Measurements from ENCODE around the gene IL20RB. TPM values are rescaled to one million over a fixed set of nuclear protein-coding genes. Genes with fewer than 3 reads are reported as not detected.

The IL20RB gene, protein sequence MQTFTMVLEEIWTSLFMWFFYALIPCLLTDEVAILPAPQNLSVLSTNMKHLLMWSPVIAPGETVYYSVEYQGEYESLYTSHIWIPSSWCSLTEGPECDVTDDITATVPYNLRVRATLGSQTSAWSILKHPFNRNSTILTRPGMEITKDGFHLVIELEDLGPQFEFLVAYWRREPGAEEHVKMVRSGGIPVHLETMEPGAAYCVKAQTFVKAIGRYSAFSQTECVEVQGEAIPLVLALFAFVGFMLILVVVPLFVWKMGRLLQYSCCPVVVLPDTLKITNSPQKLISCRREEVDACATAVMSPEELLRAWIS
- total RNA-seq: 0.60 and 1.7 TPM in 2 replicates

DNA sequence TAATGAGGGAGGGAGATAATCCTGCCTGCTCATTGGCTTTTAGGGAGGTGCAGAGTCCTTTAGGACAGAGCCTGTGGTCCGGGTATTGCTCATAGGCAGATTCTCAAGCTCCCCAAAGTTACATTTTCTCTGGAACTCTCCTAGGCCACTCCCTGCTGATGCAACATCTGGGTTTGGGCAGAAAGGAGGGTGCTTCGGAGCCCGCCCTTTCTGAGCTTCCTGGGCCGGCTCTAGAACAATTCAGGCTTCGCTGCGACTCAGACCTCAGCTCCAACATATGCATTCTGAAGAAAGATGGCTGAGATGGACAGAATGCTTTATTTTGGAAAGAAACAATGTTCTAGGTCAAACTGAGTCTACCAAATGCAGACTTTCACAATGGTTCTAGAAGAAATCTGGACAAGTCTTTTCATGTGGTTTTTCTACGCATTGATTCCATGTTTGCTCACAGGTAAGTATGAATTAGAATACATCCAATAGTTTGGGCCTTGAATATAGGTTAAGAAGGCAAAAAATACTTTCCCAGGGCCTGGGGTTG lies at the start of gene IL20RB:
TSS of gene IL20RB (plus strand) at position 233 of the 538 bp plus-strand sequence. CDS start at position 364, 131 bp downstream.
- no peak for DNase-seq

DNA sequence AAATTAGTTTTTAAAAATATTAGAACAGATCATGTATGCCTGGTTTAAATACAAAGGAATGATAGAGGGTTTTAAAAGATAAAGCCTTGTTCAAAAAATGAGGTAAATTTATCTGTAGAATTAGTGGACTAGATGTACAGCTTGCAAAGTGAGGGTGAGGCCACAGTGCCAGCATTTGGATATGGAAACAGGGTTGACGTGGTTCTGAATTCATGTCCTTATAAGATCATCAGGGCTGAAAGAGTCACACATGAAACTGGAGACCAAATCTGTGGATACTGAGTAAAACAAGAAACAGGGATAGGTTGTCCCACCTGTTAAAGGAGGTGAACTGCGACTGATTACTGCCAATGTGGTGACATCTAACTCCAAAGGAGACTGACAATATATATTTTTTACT lies 49.5 kb upstream of the IL20RB start:
- no peak for DNase-seq

DNA sequence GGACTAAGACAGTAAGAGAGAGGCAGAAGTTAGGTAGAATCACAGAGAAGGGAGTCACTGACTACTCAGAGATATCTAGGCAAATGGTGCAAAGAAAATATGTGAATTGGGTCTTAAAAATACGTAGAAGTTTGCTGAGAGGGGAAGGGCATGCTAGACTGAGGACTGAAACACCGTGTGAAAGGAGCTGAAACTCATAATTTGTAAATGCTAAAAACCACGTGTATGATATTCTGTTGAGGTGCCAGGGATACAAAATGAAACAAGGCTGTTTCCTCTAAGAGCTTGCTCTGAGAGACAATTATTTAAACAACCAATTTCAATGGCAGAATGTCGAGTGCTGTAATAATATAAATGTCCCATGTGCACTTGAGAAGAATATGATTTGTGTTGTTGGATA lies 48.6 kb upstream of the IL20RB start:
- DNase-seq: no peak

DNA sequence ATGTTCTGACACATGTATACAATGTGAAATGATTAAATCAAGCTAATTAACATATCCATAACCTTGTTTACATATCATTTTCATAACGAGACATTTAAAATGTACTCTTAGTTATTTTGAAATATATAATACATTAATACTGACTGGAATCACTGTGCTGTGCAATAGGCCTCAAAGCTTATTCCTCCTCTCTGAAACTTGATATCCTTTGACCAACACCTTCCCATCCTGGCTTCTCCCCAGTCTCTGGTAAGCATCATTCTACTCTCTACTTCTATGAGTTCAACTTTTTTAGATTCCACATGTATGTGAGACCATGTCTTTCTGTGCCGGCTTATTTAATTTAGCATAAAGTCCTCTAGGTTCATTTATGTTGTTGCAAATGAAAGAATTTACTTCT lies 47.1 kb upstream of the IL20RB start:
- no peak for DNase-seq

DNA sequence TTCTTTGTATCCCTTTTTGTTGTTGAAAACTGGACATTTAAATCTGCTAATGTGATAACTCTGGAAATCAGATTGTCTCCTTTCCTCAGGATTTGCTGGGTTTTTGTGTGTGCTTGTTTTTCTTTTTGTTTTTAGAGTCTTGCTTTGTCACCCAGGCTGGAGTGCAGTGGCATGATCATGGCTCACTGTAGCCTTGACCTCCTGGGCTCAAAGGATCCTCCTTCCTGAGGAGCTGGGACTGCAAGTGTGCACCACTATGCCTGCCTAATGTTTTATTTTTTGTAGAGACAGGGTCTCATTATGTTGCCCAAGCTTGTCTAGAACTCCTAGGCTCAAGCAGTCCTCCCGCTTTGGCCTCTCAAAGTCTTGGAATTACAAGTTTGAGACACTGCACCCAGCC lies 44.6 kb upstream of the IL20RB start:
- no peak for DNase-seq

DNA sequence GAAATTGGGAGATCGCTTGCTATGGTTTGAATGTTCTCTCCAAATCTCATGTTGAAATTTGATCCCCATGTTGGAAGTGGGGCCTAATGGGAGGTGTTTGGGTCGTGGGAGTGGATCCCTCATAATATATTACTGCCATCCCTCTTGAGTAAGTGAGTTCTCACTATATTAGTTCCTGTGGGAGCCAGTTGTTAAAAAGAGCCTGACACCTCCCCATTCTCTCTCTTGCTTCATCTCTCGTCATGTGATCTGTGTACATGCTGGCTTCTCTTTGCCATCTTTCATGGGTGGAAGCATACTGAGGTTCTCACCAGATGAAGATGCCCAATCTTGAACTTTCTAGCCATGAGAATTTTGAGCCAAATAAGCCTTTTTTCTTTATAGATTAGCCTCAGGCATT lies 43.0 kb upstream of the IL20RB start:
- no peak for DNase-seq

DNA sequence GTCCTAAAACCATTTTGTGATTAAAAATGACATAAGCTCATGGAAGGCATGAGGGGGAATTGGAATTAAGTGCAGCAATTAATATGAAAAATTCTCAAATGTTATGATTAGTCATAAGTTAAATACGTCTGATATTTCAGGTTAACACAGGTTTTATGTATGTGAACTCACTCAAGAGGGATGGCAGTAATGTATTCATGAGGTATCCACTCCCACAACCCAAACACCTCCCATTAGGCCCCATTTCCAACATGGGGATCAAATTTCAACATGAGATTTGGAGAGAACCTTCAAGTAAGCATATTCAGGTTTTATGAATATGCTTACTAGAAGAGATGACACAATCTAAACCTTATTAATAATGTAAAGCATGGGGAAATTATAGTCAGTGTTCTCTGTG lies 41.6 kb upstream of the IL20RB start:
- DNase-seq: no peak

DNA sequence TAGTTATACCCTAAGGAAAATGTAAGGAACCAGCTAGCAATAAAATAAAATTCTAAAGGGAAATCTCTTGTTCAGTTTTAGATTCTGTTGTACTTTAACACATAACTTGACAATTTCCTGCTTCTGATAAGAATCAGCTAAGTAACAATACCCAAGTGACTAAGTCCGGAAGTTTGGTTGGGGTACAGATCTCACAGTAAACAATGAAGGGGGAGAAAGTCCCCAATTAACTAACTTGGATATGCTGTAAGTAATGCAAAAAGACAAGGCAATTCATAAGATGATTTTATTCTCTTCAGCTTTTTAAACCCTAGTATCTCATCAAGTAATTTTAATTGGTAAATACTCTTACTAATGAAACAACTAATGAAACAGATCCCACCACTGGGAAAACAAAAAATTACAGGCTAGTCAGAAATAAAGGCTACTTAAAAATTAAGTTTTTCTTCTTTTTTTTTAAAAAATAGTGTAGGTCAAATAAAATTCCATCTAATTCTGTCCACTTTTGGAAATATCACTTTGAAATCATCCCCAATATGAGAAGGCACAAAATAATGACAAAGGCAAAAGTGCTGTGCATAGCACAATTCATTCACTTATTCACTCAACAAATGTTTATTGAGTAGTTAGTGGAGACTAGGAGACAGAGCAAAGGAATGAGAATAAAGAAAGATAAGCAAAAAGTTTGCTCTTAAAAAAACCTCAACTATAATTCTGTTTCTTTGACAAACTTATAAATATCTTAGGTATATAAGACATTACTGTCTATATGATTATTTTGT lies 37.8 kb upstream of the IL20RB start:
- peak; percentile 91 for DNase-seq

DNA sequence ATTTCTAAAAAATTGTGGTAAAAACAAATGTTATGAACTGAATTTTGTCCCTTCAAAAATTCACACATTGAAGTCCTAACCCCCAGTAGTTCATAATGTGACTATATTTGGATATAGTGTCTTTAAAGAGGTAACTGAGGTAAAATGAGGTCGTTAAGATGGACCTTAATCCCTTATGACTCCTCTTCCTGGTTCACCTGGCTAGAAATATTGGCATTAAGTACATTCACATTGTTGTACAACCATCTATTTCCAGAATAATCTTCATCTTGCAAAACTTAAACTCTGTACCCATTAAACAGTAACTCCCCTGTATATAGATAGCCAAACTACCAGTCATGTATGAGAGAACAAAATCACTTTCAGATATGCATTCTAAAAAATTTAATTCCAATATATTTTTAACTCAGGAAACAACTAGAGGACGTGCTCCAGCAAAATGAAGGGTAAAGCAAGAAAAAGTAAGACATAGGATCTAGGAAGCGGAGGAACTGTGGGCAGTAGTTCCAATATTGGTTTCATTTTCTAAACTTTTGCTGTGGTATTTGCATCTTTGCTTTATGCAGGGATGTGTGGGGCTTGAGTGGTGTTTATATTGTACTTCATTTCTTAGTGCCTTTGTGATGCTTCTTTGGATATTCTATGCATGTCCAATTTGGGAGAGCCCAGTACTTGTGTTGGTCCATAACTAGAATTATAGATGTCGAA lies 36.7 kb upstream of the IL20RB start:
- no peak for DNase-seq

DNA sequence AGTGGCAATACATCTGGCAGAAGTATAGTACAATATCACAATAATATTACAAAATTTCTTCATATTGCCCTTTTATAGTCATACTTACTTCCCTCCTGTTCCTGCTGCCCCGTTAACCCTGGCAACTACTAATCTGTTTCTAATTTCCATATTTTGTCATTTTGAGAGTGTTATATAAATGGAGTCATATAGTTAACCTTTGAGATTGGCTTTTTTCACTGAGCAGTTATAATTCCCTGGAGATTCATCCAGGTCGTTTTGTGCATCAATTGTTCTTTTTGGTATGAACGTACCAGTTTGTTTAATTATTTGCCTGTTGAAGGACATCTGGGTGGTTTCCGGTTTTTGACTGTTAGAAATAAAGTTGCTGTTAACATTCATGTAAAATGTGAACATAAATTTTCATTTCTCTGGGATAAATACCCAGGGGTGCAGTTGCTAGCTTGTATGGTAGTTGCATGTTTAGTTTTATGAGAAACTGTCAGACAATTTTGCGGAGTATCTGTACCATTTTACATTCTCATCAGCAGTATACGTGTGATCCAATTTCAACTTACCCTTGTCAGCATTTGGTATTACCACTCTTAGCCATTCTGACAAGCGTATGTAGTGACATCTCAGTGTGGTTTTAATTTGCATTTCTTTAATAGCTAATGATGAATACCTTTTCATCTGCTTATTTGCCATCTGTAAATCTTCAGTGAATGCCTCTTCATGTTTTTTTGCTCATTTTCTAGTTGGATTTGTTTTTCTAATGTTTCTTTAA lies 32.2 kb upstream of the IL20RB start:
- no peak for DNase-seq

DNA sequence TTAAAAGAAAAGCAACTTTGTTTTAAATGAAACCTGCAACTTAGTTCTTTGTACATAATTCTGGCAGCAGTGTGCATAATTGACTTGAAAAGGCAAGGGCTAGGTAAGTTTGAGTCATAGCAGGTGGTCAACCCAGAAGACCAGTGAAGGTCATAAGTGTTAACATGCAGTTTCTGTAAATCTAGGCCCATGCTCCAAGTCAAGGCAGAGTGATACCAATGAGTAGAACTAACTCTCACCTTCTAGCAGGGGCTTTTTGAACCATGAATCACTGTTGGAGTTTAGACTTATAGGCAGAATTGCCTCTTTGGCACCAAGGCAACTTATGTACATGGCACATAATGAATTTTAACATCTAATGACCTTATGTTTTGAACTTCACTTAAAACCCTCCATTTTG lies 29.5 kb upstream of the IL20RB start:
- DNase-seq: no peak

DNA sequence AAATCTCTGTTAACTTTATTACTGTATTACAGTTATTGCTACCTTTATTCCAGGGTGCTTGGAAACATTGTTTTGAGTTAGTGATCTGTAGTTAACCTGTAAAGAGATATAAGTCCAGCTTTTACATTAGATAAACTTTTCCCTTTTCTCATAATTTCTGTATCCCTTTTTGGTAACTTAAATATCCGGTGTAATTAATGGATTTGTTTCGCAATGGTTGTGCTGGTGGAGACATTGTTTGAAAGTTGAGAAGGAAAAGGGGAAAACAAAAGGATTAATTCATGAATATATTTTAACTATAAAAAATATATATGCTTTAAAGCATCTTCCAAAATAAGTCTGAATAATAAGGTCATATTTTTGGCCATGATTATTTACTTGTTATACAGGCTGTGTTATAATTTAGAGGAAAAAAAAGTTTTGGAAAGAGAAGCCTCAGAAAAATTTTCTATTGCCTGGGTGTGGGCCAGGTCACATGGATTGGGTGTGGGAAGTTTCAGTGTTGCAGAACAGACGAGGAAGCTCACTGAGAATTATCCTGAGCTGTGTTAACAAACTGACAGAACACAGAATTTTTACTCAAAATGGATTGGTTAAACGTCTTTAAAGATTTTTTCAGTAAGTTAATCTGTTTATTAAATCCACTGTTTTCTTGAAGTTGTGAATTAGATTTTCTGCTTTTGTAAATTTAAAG lies 27.7 kb upstream of the IL20RB start:
- DNase-seq: peak; percentile 47

DNA sequence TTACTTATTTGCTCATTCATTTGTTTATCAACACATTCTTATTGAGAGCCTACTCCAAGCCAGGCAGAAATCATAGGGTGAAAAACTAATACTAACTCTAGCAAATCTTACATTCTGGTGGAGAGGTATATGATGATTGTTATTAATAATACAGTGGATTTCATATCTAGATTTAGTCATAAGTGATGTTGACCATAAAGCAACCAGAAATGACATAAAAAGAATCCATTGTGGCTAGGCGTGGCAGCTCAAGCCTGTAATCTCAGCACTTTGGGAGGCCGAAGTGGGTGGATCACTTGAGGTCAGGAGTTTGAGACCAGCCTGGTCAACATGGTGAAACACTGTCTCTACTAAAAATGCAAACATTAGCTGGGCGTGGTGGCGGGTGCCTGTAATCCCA lies 26.2 kb upstream of the IL20RB start:
- DNase-seq: no peak

DNA sequence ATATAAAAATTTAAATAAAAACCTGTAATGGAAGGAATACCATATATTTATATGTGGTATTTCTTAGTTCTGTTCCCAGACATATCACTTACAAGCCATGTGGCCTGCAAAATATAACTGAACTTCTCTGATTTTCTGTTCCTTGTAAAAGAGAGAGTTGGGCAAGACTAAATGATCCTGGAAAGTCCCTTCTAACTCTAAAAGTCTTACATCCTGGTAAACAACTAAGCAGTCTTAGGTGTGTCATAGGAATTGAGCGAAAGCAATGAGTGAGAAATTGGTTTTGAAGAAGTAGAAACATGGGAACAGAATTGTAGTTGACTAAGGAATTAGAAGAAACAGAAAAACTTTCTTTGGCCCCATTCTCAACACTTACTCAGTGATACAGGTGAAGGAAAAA lies 25.3 kb upstream of the IL20RB start:
- DNase-seq: peak; percentile 53

DNA sequence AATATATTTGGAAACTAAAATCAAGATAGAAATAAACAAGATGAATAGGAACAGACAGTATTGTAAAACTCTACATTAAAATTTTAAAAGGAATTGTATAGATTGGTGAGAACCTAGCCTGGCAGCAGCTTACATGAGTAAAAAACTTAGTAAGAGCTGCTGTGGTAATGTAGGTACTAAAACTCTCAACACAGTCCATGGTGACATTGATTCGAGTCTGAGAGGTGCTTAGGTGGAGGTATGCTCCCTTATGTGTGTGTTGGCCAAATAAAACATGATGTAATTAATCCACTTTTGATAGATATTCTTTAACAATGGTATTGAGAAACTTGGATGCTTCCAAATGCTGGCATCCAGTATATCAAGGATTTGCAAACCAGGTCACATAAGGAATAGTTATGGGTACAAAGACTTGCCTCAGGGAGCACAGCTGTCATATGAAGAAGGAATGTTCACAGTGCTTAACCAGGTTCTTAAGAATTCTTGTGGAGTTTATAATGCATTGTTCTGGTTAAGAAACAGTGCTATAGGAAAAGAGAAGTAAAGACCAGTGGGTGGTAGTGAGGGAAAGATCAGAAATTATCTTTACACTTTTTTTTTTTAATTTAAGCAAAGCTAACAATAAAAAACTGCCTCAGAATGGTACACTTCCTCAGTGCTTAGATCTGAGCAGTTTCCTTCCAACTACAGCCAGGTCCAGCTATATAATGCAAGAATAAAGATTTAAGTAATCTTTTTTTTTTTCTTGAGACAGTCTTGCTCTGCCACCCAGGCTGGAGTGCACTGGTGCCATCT lies 24.6 kb upstream of the IL20RB start:
- no peak for DNase-seq

DNA sequence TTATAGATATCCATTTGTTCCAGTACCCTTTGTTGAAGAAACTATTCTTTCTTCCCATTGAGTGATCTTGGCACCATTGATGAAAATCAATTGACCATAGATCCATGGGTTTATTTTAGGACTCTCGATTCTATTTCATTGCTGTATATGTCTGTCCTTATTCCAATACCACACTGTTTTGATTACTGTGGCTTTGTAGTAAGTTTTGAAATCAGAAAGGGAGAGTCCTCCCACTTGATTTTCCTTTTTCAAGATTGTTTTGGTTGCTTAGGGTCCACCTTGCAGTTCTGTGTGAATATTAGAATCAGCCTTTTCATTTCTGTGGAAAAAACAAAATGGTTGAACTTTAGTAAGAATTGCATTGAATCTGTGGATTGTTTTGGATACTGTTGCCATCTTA lies 20.6 kb upstream of the IL20RB start:
- no peak for DNase-seq

DNA sequence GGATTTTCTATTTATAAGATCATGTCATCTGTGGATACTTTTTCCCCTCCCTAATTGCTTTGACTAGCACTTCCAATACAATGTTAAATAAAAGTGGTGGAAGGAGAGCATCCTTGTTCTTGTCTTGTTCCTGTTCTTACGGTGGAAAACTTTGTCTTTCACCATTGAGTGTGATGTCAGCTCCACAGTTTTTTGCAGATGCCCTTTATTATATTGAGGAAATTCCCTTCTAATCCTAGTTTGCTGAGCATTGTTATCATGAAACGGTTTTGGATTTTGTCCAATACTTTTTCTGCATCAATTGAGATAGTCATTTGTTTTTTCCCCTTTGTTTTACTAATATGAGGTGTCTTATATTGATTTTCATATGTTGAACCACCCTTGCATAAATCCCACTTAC lies 19.9 kb upstream of the IL20RB start:
- DNase-seq: peak; percentile 83

DNA sequence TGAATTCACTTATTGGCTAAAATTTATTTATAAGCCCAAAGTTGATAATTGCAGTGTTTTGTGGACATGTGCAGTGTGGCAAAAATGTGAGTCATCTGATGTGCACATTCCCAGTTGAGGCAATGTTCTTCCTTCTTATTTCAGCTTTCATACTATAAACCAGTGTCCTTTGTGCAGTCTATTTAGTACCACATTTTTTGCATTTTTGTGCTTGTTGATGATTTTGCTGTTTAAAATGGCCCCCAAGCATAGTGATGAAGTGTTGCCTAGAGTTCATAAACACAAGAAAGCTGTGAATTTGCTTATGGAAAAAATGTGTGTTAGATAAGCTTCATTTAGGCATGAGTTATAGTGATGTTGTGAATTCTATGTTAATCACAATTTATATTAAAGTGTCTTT lies 19.4 kb upstream of the IL20RB start:
- peak; percentile 72 for DNase-seq

DNA sequence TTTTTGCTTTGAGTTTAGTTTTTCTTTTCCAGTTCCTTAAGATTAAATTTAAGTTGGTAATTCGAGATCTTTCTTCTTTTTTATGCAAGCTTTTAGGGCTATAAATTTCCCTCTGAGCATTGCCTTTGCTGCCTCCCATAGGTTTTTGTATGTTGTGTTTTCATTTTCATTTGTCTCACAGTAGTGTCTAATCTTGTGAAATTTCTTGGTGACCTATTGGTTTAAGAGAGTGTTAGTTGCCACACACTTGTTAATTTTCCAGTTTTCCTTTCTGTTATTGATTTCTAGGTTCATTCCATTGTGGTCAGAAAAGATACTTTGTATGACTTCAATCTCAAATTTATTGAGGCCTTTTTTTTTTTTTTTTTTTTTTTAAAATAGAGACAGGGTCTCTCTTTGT lies 18.3 kb upstream of the IL20RB start:
- no peak for DNase-seq

DNA sequence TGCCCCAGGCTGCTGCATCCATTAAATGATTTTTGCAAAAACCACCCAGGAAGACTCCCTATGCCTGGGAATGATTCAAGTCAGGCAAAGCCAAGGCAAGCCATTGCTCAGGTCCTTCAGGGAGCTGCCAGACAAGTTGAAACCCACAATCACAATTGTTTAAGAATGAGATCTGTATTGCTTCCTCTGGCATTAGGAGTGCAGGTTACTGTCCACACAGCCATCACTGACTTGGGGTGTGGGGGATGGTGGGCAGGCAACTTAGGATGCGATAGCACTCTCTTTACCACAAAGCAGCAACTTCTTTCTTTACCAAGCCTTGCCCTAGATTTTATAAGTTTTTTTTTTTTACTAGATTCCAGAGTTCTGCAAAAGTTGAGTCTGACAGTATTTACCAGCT lies 15.0 kb upstream of the IL20RB start:
- no peak for DNase-seq

DNA sequence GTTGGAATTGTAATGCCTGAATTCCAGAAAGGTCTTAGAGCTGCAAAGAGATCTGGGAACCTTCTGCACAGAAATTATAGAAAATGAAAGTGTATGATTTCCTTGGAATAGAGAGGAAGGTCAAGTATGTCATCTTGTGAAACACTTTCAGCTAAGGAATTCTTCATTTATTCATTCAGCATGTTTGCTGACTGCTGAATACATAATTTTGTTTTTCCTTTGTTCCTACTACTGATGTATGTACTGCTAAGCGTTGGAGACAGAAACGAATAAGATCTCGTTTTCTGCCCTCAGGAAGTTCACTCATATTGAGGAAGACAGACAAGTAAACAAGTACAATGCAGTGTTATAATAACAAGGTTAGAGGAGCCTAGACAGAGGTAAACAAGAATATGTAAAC lies 14.3 kb upstream of the IL20RB start:
- DNase-seq: no peak

Data from dermis blood vessel endothelial cell (primary cell).